MM.1S (cell line): Measurements from ENCODE around the gene MYO16.
A peak's percentile ranks its signal among the peaks of the same experiment; 100 is the strongest.

Experiments
- DNase-seq: peaks from one replicate; pipeline ENCODE4 v3.0.0-alpha.2; 2015
- H2AFZ ChIP-seq: fragments of 300-600 bp; sonication (generic); 2 replicates; pipeline ENCODE4 v1.6.0; 2016; ENCODE audit warnings: antibody characterized with exemption, low read length
- H3F3A ChIP-seq: fragments of 300-600 bp; sonication (generic); 2 replicates; pipeline ENCODE4 v1.6.1; 2016; ENCODE audit warnings: mild to moderate bottlenecking, antibody characterized with exemption, low read length, moderate library complexity, mixed read lengths; ENCODE audit not compliant: insufficient read depth
- H3K27ac ChIP-seq: fragments of 300-600 bp; sonication (generic); 2 replicates; pipeline ENCODE4 v1.5.1; 2016; ENCODE audit warnings: mild to moderate bottlenecking, low read length
- H3K27me3 ChIP-seq: fragments of 300-600 bp; sonication (generic); replicated peaks from 2 replicates; pipeline ENCODE4 v1.6.0; 2016; ENCODE audit warnings: low read length; ENCODE audit not compliant: insufficient read depth
- H3K36me3 ChIP-seq: fragments of 300-600 bp; sonication (generic); replicated peaks from 2 replicates; pipeline ENCODE4 v1.6.1; 2016; ENCODE audit warnings: mild to moderate bottlenecking, low read length, mixed read lengths; ENCODE audit not compliant: insufficient read depth
- H3K4me1 ChIP-seq: fragments of 300-600 bp; sonication (generic); 2 replicates; pipeline ENCODE4 v1.6.1; 2016; ENCODE audit warnings: low read length, mixed read lengths
- H3K4me2 ChIP-seq: fragments of 300-600 bp; sonication (generic); 2 replicates; pipeline ENCODE4 v1.6.0; 2016; ENCODE audit warnings: low read depth, low read length
- H3K4me3 ChIP-seq: fragments of 300-600 bp; sonication (generic); 2 replicates; pipeline ENCODE4 v1.5.1; 2016; ENCODE audit warnings: low read length, mixed read lengths
- H3K79me2 ChIP-seq: fragments of 300-600 bp; sonication (generic); 2 replicates; pipeline ENCODE4 v1.6.1; 2016; ENCODE audit warnings: mixed run types, low read length, mixed read lengths
- H3K9ac ChIP-seq: fragments of 300-600 bp; sonication (generic); 2 replicates; pipeline ENCODE4 v1.6.1; 2016; ENCODE audit warnings: low read length, mixed read lengths
- H3K9me2 ChIP-seq: fragments of 300-600 bp; sonication (generic); replicated peaks from 2 replicates; pipeline ENCODE4 v1.6.1; 2016; ENCODE audit warnings: mild to moderate bottlenecking, low read length, mixed read lengths; ENCODE audit not compliant: insufficient read depth
- H3K9me3 ChIP-seq: fragments of 300-600 bp; sonication (generic); replicated peaks from 2 replicates; pipeline ENCODE4 v1.6.1; 2016; ENCODE audit warnings: mild to moderate bottlenecking, low read length, mixed read lengths; ENCODE audit not compliant: insufficient read depth
- H4K20me1 ChIP-seq: fragments of 300-600 bp; sonication (generic); 2 replicates; pipeline ENCODE4 v1.6.1; 2016; ENCODE audit warnings: mild to moderate bottlenecking, low read length, moderate library complexity, mixed read lengths; ENCODE audit not compliant: insufficient read depth
- EZH2 ChIP-seq: fragments of 300-600 bp; sonication (generic); optimal IDR thresholded peaks from 2 replicates; pipeline ENCODE3; 2017; ENCODE audit warnings: low read depth, mild to moderate bottlenecking, antibody characterized with exemption, low read length, mixed read lengths
- EZH2phosphoT487 ChIP-seq: fragments of 300-600 bp; sonication (generic); IDR thresholded peaks from 2 replicates; pipeline ENCODE4 v1.6.1; 2018; ENCODE audit warnings: antibody characterized with exemption, low read length
- TF ChIP-seq, protein P1 (sequence below): fragments of 300-600 bp; sonication (generic); IDR thresholded peaks from 2 replicates; pipeline ENCODE4 v1.5.1; 2016; ENCODE audit warnings: antibody characterized with exemption, low read length, mixed read lengths

MYO16 gene

DNA sequence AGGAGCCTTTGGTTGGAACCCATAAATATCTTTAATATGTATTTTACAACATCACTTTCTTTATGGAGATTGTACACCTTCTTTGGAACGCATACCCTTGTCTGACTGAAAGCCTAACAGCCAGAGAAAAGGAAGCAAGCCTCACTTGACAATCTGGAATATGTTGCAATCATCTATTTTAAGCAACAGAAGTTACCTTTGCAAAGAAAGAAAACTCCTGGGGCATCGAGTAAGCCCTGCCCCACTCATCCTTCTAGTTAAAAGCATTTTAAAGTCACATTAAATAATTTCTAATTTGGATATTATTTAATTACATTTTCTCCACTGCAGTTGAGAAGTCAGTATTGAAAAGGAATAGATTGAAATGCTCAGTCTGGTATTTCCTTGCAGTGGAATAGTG lies 542.7 kb downstream of the MYO16 start:
- Histone ChIP-seq H3K27me3 (no peaks in the 10 kb centered on the region), H3K4me2 (no peak overlapping the region), H3K36me3 (no peaks in the 10 kb centered on the region), H2AFZ (no peak overlapping the region), H3K9ac (no peak overlapping the region), H3K9me3 (no peaks in the 10 kb centered on the region), H4K20me1 (no peaks in the 10 kb centered on the region), H3K4me3 (no peak overlapping the region), H3F3A (no peaks in the 10 kb centered on the region), H3K9me2 (no peaks in the 10 kb centered on the region), H3K27ac (no peak overlapping the region), H3K79me2 (no peaks in the 10 kb centered on the region), H3K4me1 (peaks cover 3% of the 10 kb centered on the region; the same call in 1 of the 2 replicates)
- DNase-seq: no peak
- TF ChIP-seq EZH2phosphoT487 (no peak), EZH2 (no peak)
- TF ChIP-seq, protein P1, sequence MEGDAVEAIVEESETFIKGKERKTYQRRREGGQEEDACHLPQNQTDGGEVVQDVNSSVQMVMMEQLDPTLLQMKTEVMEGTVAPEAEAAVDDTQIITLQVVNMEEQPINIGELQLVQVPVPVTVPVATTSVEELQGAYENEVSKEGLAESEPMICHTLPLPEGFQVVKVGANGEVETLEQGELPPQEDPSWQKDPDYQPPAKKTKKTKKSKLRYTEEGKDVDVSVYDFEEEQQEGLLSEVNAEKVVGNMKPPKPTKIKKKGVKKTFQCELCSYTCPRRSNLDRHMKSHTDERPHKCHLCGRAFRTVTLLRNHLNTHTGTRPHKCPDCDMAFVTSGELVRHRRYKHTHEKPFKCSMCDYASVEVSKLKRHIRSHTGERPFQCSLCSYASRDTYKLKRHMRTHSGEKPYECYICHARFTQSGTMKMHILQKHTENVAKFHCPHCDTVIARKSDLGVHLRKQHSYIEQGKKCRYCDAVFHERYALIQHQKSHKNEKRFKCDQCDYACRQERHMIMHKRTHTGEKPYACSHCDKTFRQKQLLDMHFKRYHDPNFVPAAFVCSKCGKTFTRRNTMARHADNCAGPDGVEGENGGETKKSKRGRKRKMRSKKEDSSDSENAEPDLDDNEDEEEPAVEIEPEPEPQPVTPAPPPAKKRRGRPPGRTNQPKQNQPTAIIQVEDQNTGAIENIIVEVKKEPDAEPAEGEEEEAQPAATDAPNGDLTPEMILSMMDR: no peak

DNA sequence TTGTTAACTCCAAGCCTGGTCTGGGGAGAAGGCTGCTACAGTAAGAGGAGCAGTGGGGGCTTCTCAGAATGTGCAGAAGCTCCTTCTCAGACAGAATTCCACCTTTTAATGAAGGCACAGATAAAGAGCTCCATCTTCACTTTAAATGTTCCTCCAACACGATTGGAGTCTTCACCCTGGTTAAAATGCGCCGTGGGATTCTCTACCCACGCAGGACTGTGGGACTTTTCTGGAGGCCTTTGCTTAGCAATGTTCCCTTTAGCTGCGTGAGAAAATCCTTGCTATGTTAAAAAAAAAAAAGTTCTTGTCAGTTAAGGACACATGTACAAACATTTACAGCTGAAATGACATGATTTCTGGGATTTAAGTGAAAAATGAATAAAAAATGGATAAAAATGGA lies 546.3 kb downstream of the MYO16 start:
- Histone ChIP-seq H3K4me3 (no peak overlapping the region), H3K9me3 (no peaks in the 10 kb centered on the region), H3K79me2 (no peaks in the 10 kb centered on the region), H3K4me1 (peaks cover 15% of the 10 kb centered on the region), H3K9me2 (no peaks in the 10 kb centered on the region), H3K4me2 (no peak overlapping the region), H4K20me1 (no peaks in the 10 kb centered on the region), H2AFZ (no peak overlapping the region), H3K9ac (no peak overlapping the region), H3F3A (no peaks in the 10 kb centered on the region), H3K27ac (no peak overlapping the region), H3K27me3 (no peaks in the 10 kb centered on the region), H3K36me3 (no peaks in the 10 kb centered on the region)
- DNase-seq: no peak
- TF ChIP-seq, protein P1: no peak
- TF ChIP-seq EZH2 (no peak), EZH2phosphoT487 (no peak)

DNA sequence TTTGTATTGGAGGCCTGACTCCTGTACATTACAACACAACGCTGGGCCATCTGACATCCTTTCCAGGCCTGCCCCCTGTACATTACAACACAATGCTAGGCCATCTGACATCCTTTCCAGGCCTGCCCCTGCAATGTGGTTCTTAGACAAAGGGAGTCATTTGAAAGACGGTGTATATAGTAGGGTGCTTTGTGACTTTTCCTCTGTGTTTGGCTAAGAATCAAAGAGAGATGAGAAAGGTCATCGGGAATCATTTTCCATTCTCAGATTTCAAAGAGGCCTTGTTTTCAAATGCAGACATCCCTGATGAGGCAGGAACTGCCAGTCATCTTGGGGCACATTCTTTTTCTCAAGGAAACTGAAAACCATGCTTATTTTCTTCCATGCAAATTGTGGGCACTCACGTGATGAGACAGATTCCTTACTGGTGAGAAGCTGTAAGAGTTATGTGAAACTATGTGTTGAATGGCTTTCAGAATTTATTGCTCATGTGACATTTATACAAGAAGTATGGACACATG lies 551.6 kb downstream of the MYO16 start:
- TF ChIP-seq, protein P1: no peak
- TF ChIP-seq EZH2: no peak
- no peak for TF ChIP-seq EZH2phosphoT487
- Histone ChIP-seq H3K9me3 (no peaks in the 10 kb centered on the region), H3K4me3 (no peak overlapping the region), H3K4me1 (peaks cover 24% of the 10 kb centered on the region), H3K9ac (no peak overlapping the region), H3K9me2 (no peaks in the 10 kb centered on the region), H3K27me3 (no peaks in the 10 kb centered on the region), H2AFZ (peak overlapping the region; percentile 9; the same call in 1 of the 2 replicates), H3K27ac (peak overlapping the region; percentile 50; the same call in 1 of the 2 replicates), H3F3A (no peaks in the 10 kb centered on the region; the same call in 1 of the 2 replicates), H4K20me1 (no peaks in the 10 kb centered on the region), H3K4me2 (peak overlapping the region; percentile 8; the same call in 1 of the 2 replicates), H3K36me3 (no peaks in the 10 kb centered on the region), H3K79me2 (no peaks in the 10 kb centered on the region)
- DNase-seq: peak; percentile 62
